HEK293 (cell line): ENCODE results near the gene CHRNE.
A peak's percentile ranks its signal among the peaks of the same experiment; 100 is the strongest.

ENCODE experiments used
- CTCF ChIA-PET: fragments of 350-600 bp; formaldehyde crosslinking; extraction: SDS; loops from one replicate; lab custom pipeline; 2021; ENCODE audit warnings: antibody characterized with exemption; lab: Yijun Ruan, JAX
- POLR2A ChIA-PET: fragments of 300-600 bp; formaldehyde crosslinking; extraction: SDS; loops from one replicate; lab custom pipeline; 2020; ENCODE audit warnings: antibody characterized with exemption, inconsistent platforms; lab: Yijun Ruan, JAX
- H3K27ac ChIP-seq: fragments of 200-500 bp; sonication (Bioruptor generic); 2 replicates; pipeline ENCODE4 v1.5.1; 2014; ENCODE audit warnings: low read depth, low read length, control low read depth, inconsistent platforms; ENCODE audit errors: extremely low read depth
- H3K36me3 ChIP-seq, 2 experiments: fragments of 200-500 bp in 1 of 2; sonication (Bioruptor generic) in 1 of 2; 1 replicate in 1 of 2; 2 replicates in 1 of 2; pipeline ENCODE4 v1.5.1; 2014 to 2017; ENCODE audit warnings: inconsistent platforms in 2 of 2, low read length in 2 of 2; ENCODE audit not compliant: control insufficient read depth in 2 of 2, insufficient read depth in 1 of 2
- H3K4me1 ChIP-seq: fragments of 200-500 bp; sonication (Bioruptor generic); 2 replicates; pipeline ENCODE4 v1.5.1; 2014; ENCODE audit warnings: mild to moderate bottlenecking, low read length, inconsistent platforms; ENCODE audit not compliant: control insufficient read depth, insufficient read depth
- H3K4me3 ChIP-seq: 2 replicates; pipeline ENCODE4 v1.5.1; 2011; ENCODE audit warnings: low read depth, mild to moderate bottlenecking, control low read depth, low read length, moderate library complexity
- H3K9me3 ChIP-seq: fragments of 200-500 bp; sonication (Bioruptor generic); 2 replicates; pipeline ENCODE4 v1.5.1; 2014; ENCODE audit warnings: low read depth, low read length, inconsistent platforms; ENCODE audit not compliant: control insufficient read depth, insufficient read depth
- IKZF3 ChIP-seq: fragments of 450-650 bp; IDR thresholded peaks from 2 replicates; pipeline ENCODE4 v1.5.0; 2018; ENCODE audit warnings: missing biosample characterization, mild to moderate bottlenecking, missing genetic modification characterization, moderate library complexity
- KLF1 ChIP-seq: fragments of 450-650 bp; formaldehyde crosslinking; IDR thresholded peaks from 2 replicates; pipeline ENCODE4 v1.5.1; 2016; ENCODE audit warnings: missing biosample characterization, missing genetic modification characterization
- PRDM10 ChIP-seq: fragments of 450-650 bp; formaldehyde crosslinking; IDR thresholded peaks from 2 replicates; pipeline ENCODE4 v1.5.1; 2016; ENCODE audit warnings: missing biosample characterization, missing genetic modification characterization
- REST ChIP-seq: fragments of 450-650 bp; formaldehyde crosslinking; IDR thresholded peaks from 2 replicates; pipeline ENCODE4 v1.5.1; 2016; ENCODE audit warnings: missing biosample characterization, missing genetic modification characterization
- SP2 ChIP-seq: fragments of 450-650 bp; formaldehyde crosslinking; IDR thresholded peaks from 2 replicates; pipeline ENCODE4 v1.5.1; 2016; ENCODE audit warnings: missing biosample characterization, missing genetic modification characterization
- SP3 ChIP-seq: fragments of 450-650 bp; formaldehyde crosslinking; IDR thresholded peaks from 2 replicates; pipeline ENCODE4 v1.5.1; 2016; ENCODE audit warnings: missing biosample characterization, missing genetic modification characterization
- SP7 ChIP-seq: fragments of 450-650 bp; formaldehyde crosslinking; IDR thresholded peaks from 2 replicates; pipeline ENCODE4 v1.5.1; 2016; ENCODE audit warnings: missing biosample characterization, missing genetic modification characterization
- ZBTB11 ChIP-seq: fragments of 450-650 bp; formaldehyde crosslinking; conservative IDR thresholded peaks from 2 replicates; pipeline ENCODE4 v1.5.1; 2016; ENCODE audit warnings: low read depth, missing biosample characterization, missing genetic modification characterization
- ZBTB44 ChIP-seq: fragments of 450-650 bp; IDR thresholded peaks from 2 replicates; pipeline ENCODE4 v1.5.1; 2018; ENCODE audit warnings: missing biosample characterization, mild to moderate bottlenecking, missing genetic modification characterization
- ZFP69B ChIP-seq: fragments of 450-650 bp; formaldehyde crosslinking; IDR thresholded peaks from 2 replicates; pipeline ENCODE4 v1.5.1; 2016; ENCODE audit warnings: missing biosample characterization, missing genetic modification characterization
- ZIC2 ChIP-seq: fragments of 450-650 bp; formaldehyde crosslinking; IDR thresholded peaks from 2 replicates; pipeline ENCODE4 v1.5.1; 2016; ENCODE audit warnings: missing biosample characterization, missing genetic modification characterization
- ZNF140 ChIP-seq: fragments of 450-650 bp; formaldehyde crosslinking; IDR thresholded peaks from 2 replicates; pipeline ENCODE4 v1.5.1; 2016; ENCODE audit warnings: missing biosample characterization, missing genetic modification characterization
- ZNF214 ChIP-seq: fragments of 450-650 bp; formaldehyde crosslinking; IDR thresholded peaks from 2 replicates; pipeline ENCODE4 v1.5.1; 2017; ENCODE audit warnings: missing biosample characterization, mild to moderate bottlenecking, missing genetic modification characterization, borderline replicate concordance
- ZNF324 ChIP-seq: fragments of 450-650 bp; formaldehyde crosslinking; IDR thresholded peaks from 2 replicates; pipeline ENCODE4 v1.5.1; 2016; ENCODE audit warnings: missing biosample characterization, missing genetic modification characterization
- ZNF335 ChIP-seq: fragments of 450-650 bp; formaldehyde crosslinking; conservative IDR thresholded peaks from 2 replicates; pipeline ENCODE4 v1.5.1; 2016; ENCODE audit warnings: missing biosample characterization, missing genetic modification characterization
- ZNF423 ChIP-seq: fragments of 450-650 bp; formaldehyde crosslinking; IDR thresholded peaks from 2 replicates; pipeline ENCODE4 v1.5.1; 2016; ENCODE audit warnings: missing biosample characterization, missing genetic modification characterization
- ZNF449 ChIP-seq: fragments of 450-650 bp; formaldehyde crosslinking; IDR thresholded peaks from 2 replicates; pipeline ENCODE4 v1.5.1; 2017; ENCODE audit warnings: missing biosample characterization, mild to moderate bottlenecking, missing genetic modification characterization, moderate library complexity
- ZNF585B ChIP-seq: fragments of 450-650 bp; formaldehyde crosslinking; IDR thresholded peaks from 2 replicates; pipeline ENCODE4 v1.5.1; 2016; ENCODE audit warnings: missing biosample characterization, missing genetic modification characterization
- ZNF629 ChIP-seq: fragments of 450-650 bp; formaldehyde crosslinking; IDR thresholded peaks from 2 replicates; pipeline ENCODE4 v1.5.1; 2017; ENCODE audit warnings: missing biosample characterization, missing genetic modification characterization
- ZNF76 ChIP-seq: fragments of 450-650 bp; formaldehyde crosslinking; IDR thresholded peaks from 2 replicates; pipeline ENCODE4; 2016; ENCODE audit warnings: low read depth, missing biosample characterization, missing genetic modification characterization, borderline replicate concordance
- ZXDB ChIP-seq: fragments of 450-650 bp; formaldehyde crosslinking; IDR thresholded peaks from 2 replicates; pipeline ENCODE4 v1.5.1; 2016; ENCODE audit warnings: missing biosample characterization, missing genetic modification characterization

The CHRNE gene

GRCh38 chr17:4947411-4948165 is 44.7 kb upstream of the CHRNE start:
- Histone ChIP-seq H3K4me3 (peak overlapping the region; percentile 97), H3K27ac (peak overlapping the region; percentile 99), H3K9me3 (no peaks in the 10 kb centered on the region), H3K36me3 (peaks cover 29 to 47% of the 10 kb centered on the region in 2 experiments), H3K4me1 (peaks cover 21% of the 10 kb centered on the region)
- CTCF ChIA-PET = interaction anchor here (0.5 to 2.5 kb wide), 3 partner anchors 8 to 1558 kb away, joined by 3 to 11 read pairs (median 6); partner anchors contain the start of genes RNF167 and SLC25A11
- POLR2A ChIA-PET = interaction anchor here (0.7 to 17.9 kb wide), 13 partner anchors 8 to 158 kb away, joined by 3 to 358 read pairs (median 6); partner anchors contain the start of genes CAMTA2, INCA1, KIF1C and PLD2
- no peak for TF ChIP-seq REST (tag by site-specific recombination)
- 0 out of 2 replicates have a peak, but pooled peaks have one; percentile 30 for TF ChIP-seq ZNF324 (tag by site-specific recombination)
- 0 out of 2 replicates have a peak, but pooled peaks have one; percentile 60 for TF ChIP-seq SP7 (tag by site-specific recombination)
- no peak for TF ChIP-seq ZIC2 (tag by site-specific recombination)
- 0 out of 2 replicates have a peak, but pooled peaks have one; percentile 9 for TF ChIP-seq ZNF585B
- peak; percentile 96 for TF ChIP-seq PRDM10 (tag by site-specific recombination)
- TF ChIP-seq ZFP69B (tag by site-specific recombination) = peak; percentile 19; the same call in 1 of the 2 replicates
- TF ChIP-seq ZNF214 (tag by site-specific recombination) = no peak
- TF ChIP-seq ZNF76 (tag by site-specific recombination) = peak; percentile 57; the same call in 1 of the 2 replicates
- TF ChIP-seq KLF1 (tag by site-specific recombination) = peak; percentile 97
- TF ChIP-seq ZXDB (tag by site-specific recombination) = 0 out of 2 replicates have a peak, but pooled peaks have one; percentile 32
- 0 out of 2 replicates have a peak, but pooled peaks have one; percentile 10 for TF ChIP-seq ZNF629 (tag by site-specific recombination)
- TF ChIP-seq IKZF3 = peak; percentile 48; the same call in 1 of the 2 replicates
- peak; percentile 67 for TF ChIP-seq ZNF335 (tag by site-specific recombination)
- TF ChIP-seq ZNF140 (tag by site-specific recombination) = no peak
- TF ChIP-seq ZNF449 (tag by site-specific recombination) = peak; percentile 57; the same call in 1 of the 2 replicates
- TF ChIP-seq ZBTB44 (tag by site-specific recombination) = no peak
- TF ChIP-seq SP2 (tag by site-specific recombination) = peak; percentile 82
- peak; percentile 17; the same call in 1 of the 2 replicates for TF ChIP-seq ZNF423 (tag by site-specific recombination)
- TF ChIP-seq ZBTB11 = peak; percentile 71
- TF ChIP-seq SP3 (tag by site-specific recombination) = peak; percentile 91
